Sigmoid colon (tissue), 4 donors: ENCODE data around the gene PES1.

Experiments
- POLR2AphosphoS5 ChIP-seq, 4 donors: sonication (generic); formaldehyde crosslinking; IDR thresholded peaks; one replicate each; pipeline ENCODE4 v1.6.1; 2017; ENCODE audit warnings: antibody characterized with exemption in 4 of 4
- TF ChIP-seq, protein P1 (sequence below), 4 experiments: fragments of 450-650 bp in 3 of 4; fragments of 200-600 bp in 1 of 4; IDR thresholded peaks; one replicate each; pipeline ENCODE4 v1.5.1; 2016 to 2019; ENCODE audit warnings: antibody characterized with exemption in 4 of 4, mild to moderate bottlenecking in 3 of 4, moderate library complexity in 2 of 4

GRCh38 chr22:30600921-30601320, 9.2 kb upstream of the PES1 start:
- TF ChIP-seq, protein P1, sequence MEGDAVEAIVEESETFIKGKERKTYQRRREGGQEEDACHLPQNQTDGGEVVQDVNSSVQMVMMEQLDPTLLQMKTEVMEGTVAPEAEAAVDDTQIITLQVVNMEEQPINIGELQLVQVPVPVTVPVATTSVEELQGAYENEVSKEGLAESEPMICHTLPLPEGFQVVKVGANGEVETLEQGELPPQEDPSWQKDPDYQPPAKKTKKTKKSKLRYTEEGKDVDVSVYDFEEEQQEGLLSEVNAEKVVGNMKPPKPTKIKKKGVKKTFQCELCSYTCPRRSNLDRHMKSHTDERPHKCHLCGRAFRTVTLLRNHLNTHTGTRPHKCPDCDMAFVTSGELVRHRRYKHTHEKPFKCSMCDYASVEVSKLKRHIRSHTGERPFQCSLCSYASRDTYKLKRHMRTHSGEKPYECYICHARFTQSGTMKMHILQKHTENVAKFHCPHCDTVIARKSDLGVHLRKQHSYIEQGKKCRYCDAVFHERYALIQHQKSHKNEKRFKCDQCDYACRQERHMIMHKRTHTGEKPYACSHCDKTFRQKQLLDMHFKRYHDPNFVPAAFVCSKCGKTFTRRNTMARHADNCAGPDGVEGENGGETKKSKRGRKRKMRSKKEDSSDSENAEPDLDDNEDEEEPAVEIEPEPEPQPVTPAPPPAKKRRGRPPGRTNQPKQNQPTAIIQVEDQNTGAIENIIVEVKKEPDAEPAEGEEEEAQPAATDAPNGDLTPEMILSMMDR (IDR thresholded peaks at IDR 0.05), result no peak
- no peak for TF ChIP-seq POLR2AphosphoS5 (IDR thresholded peaks at IDR 0.05)
